Astrocyte (in vitro differentiated cells and primary cell): ENCODE measurements around the gene CCT5.

ENCODE experiments used
- CTCF ChIP-seq: IDR thresholded peaks from 2 replicates; pipeline ENCODE4 v1.5.1; 2011; ENCODE audit warnings: low read depth, mild to moderate bottlenecking, inconsistent platforms, low read length, moderate library complexity; ENCODE audit not compliant: insufficient read depth
- EZH2 ChIP-seq: IDR thresholded peaks from 2 replicates; pipeline ENCODE4 v1.6.1; 2012; ENCODE audit warnings: mild to moderate bottlenecking, low read length, inconsistent platforms; ENCODE audit not compliant: insufficient read depth

- TF ChIP-seq CTCF (no peak), EZH2 (no peak)
Measured at GRCh38 chr5:10307206-10308148, 57.4 kb downstream of the CCT5 start, which contains the start of gene CMBL.
